Upper lobe of left lung (tissue), 4 donors: ENCODE results near the gene PNPT1.

ENCODE experiments used
- CTCF ChIP-seq, 6 experiments: fragments of 450-650 bp in 4 of 6; fragments of 200-600 bp in 2 of 6; sonication (generic) in 2 of 6; IDR thresholded peaks; one replicate each; pipeline ENCODE4 v1.5.1; 2016 to 2019; ENCODE audit warnings: antibody characterized with exemption in 6 of 6
- EP300 ChIP-seq, 4 donors: sonication (generic); formaldehyde crosslinking; IDR thresholded peaks; one replicate each; pipeline ENCODE4 v1.5.1; 2017; ENCODE audit warnings: antibody characterized with exemption in 4 of 4, control low read depth in 2 of 4
- POLR2A ChIP-seq, 4 donors: fragments of 450-650 bp; IDR thresholded peaks; one replicate each; pipeline ENCODE4 v1.5.1; 2016 to 2017; ENCODE audit warnings: antibody characterized with exemption in 4 of 4, mild to moderate bottlenecking in 2 of 4
- POLR2AphosphoS5 ChIP-seq, 2 donors: sonication (generic); formaldehyde crosslinking; IDR thresholded peaks; one replicate each; pipeline ENCODE4 v1.5.1; 2017; ENCODE audit warnings: antibody characterized with exemption in 2 of 2

DNA sequence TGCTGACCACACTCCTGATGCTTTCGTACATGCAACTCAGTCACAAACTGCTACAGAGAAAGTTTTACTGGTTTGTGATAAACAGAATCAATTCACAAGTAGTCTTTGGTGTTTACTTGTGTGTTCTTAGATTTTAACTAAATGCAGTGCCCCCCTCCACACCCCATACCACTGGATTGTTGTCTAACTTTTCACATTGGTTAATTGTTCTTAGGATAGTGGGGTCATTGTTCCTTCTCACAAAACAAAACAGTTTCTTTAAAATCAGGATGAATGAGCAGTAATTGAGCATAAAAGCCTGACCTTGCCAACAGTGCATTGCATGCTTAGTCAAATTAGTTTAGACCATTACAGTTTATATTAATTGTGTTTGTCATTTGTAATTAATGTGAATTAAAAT, 14.1 kb upstream of the PNPT1 start:
- TF ChIP-seq EP300 (IDR thresholded peaks at IDR 0.05) = no peak
- no peak for TF ChIP-seq CTCF (IDR thresholded peaks at IDR 0.05)
- no peak for TF ChIP-seq POLR2AphosphoS5 (IDR thresholded peaks at IDR 0.05)
- no peak for TF ChIP-seq POLR2A (IDR thresholded peaks at IDR 0.05)
